NCI-H526 (cell line): ENCODE measurements around the gene ACAN.

Experiments used
- DNase-seq, 2 experiments: peaks; one replicate each; lab custom pipeline; 2025; lab: John Stamatoyannopoulos, UW

The ACAN gene

DNA sequence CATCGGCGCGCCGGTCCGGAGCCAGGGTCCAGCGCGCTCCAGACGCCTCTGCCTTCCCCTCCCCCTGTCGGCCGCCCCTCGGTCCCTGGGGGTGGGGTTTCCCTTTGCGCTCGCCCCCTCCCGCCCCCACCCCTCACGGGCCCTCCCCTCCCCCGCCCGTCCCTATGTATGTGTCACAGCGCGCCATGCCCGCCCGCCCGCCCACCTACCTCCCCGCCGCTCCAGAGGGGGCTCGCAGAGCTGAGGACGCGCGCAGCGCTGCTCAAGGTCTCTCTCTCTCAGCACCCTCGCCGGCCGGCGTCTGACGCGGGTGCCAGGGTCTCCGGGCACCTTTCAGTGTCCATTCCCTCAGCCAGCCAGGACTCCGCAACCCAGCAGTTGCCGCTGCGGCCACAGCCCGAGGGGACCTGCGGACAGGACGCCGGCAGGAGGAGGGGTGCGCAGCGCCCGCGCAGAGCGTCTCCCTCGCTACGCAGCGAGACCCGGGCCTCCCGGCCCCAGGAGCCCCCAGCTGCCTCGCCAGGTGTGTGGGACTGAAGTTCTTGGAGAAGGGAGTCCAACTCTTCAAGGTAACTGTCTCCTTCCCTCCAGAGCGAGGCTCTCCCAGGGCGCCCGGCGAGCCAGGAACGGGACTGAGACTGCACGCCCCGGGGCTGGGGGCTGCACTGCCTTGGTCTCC, at the start of gene ACAN:
ACAN (plus strand) TSS at position 196 of the 679 bp plus-strand sequence. CDS start 32,771 bp downstream, outside the sequence.
- DNase-seq, result peak in 1 of 2 experiments; percentile 40

- DNase-seq, result no peak
These were observed 46.7 kb upstream of the ACAN start for GRCh38 chr15:88756521-88756920.

- DNase-seq, result no peak
These were observed 46.3 kb upstream of the ACAN start for GRCh38 chr15:88756921-88757320.

DNA sequence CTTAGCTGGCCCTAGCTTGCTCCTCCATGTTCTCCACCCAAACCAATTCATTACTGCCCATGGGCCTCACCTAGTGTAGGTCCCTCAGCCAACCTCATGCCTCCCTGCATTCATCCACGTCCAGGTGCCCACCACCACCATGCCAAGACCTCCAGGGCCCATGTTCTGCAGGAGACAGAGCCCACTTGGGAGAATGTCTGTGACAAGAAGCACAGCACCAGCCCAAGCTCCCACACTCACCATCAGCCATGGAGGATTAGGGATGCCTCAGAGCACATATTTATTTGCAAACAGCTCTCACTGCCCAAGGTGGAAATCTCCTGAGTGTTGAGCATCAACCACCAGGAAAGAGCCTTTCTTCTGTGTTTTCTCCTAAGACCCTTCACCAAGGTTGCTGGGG, 43.4 kb upstream of the ACAN start:
- DNase-seq, result no peak

DNA sequence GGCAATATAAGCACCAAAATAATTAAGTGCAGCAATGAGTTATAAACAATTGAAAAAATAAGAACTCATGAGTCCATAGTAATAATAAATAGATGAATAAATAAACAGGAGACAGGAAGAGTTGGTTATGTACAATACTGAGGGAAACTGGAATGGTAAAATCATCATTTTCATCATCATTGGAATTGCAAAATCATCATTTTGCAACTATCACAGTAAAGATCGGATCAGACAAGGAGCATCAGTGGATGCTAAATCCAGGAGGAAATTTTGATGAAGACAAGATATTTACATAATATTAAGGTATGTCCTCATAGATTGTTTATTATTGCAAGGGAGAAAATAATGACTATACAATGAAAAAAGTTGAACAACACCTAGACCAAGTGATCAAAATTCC, 38.8 kb upstream of the ACAN start:
- no peak for DNase-seq

DNA sequence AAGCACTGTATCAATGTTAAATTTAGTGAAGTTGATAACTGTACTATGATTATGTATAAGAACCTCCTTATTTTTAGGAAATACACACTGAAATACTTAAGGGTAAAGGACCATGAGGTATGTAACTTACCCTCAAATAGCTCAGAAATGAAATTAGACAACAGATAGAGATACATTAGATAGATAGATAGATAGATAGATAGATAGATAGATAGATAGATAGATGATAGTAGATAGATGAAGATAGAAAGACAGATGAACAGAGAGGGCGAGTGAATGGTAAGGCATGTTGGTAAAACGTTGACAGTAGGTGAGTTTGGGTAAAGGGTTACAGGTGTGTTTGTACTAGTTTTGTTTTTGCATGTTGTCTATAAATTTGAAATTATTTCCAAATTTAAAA, 38.0 kb upstream of the ACAN start:
- DNase-seq, result no peak

DNA sequence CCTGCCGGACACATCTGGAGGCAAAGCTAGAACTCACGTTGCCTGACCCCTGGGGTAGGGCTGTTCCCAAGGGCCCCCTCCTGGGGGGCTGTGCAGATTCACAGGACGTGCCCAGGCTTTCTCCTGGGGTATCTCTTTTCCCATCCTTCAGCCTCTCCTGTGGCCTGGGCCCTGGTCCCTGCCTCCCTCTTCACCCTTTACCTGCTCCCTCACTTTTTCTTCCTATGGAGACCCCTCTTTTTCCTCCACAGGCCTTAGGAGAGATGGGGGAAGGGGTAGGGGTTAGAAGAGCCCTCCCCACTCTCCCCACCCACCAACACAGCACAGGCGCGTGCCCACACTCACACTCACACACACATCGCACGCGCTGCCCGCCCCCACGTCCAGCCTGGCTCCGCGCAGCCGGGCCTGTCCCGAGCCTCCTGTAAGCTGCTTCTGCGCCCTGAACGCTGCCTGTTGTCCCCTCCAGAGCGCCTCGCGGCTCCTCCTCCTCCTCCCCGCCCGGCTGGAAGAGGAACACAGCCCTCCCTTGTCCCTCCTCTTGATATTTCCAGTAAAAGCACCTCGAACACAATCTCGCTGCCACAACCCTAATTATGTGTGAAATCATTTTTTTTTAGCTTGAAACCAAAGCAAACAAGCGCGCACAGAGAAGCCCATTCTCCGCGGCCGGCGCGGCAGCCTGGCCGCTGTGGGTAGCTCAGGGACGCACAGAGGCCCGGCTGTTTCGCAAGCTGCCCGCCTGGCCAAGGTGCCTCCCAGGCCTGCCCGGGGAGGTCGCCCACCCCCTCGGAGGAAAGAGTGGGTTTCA, 33.9 kb upstream of the ACAN start:
- DNase-seq, result peak in 1 of 2 experiments; percentile 2

- no peak for DNase-seq
These were observed 27.5 kb upstream of the ACAN start for GRCh38 chr15:88775776-88776175.

- no peak for DNase-seq
These were observed 26.6 kb upstream of the ACAN start for GRCh38 chr15:88776646-88777045.

DNA sequence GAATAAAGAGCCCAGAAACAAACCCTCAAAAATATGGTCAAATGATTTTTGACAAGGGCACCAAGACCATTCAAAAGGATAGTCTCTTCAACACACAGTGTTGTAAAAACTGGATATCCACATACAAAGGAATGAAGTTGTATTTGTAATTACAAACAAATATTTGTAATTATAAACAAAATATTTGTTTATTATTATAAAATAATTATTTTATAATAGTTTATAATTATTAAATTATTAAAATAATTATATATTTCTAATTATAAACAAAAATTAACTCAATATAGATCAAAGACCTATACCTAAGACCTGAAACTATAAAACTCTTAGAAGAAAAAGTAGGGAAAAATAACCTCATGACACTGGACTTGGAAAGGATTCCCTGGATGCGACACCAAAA, 23.3 kb upstream of the ACAN start:
- no peak for DNase-seq

- no peak for DNase-seq
These were observed 20.8 kb upstream of the ACAN start for GRCh38 chr15:88782465-88782864.

GRCh38 chr15:88785217-88785616, 18.0 kb upstream of the ACAN start:
- no peak for DNase-seq

GRCh38 chr15:88788036-88788435, 15.2 kb upstream of the ACAN start:
- no peak for DNase-seq

DNA sequence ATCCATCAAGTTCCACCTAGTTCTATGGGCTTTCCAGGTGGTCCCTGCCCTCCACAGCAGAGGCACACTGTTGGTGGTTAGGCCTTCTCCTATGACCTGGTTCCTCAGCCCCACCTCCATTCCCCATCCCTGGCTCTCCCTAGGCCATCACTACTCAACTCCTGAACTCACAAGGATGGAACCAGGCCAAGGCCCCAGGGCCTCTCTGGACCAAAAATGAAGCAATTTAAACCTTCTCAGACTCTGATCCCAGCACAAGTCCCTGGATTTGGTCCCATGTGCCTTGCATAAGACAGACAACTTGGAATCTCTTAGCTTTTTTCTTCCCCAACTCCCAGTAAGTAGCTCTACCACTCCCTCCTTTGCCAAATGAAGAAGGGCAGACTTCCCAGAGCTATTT, 14.4 kb upstream of the ACAN start:
- DNase-seq, result no peak

GRCh38 chr15:88790486-88790885, 12.8 kb upstream of the ACAN start:
- no peak for DNase-seq

DNA sequence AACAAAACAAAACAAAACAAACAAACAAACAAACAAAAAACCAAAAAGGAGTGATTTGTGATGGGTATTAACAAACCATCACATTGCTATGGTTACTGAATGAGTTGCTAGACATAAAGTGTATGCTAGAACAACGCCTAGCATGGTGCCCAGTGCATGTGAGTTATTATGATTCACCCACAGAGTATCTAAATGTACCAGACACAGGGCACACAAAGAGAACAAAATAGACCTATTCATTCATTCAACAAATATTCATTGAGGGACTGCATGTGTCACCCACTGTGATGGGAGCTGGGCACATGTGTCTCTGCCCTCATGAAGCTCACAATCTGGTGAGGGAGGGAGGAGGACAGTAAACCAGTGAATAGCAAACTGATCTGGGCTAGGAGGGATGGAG, 11.6 kb upstream of the ACAN start:
- no peak for DNase-seq

DNA sequence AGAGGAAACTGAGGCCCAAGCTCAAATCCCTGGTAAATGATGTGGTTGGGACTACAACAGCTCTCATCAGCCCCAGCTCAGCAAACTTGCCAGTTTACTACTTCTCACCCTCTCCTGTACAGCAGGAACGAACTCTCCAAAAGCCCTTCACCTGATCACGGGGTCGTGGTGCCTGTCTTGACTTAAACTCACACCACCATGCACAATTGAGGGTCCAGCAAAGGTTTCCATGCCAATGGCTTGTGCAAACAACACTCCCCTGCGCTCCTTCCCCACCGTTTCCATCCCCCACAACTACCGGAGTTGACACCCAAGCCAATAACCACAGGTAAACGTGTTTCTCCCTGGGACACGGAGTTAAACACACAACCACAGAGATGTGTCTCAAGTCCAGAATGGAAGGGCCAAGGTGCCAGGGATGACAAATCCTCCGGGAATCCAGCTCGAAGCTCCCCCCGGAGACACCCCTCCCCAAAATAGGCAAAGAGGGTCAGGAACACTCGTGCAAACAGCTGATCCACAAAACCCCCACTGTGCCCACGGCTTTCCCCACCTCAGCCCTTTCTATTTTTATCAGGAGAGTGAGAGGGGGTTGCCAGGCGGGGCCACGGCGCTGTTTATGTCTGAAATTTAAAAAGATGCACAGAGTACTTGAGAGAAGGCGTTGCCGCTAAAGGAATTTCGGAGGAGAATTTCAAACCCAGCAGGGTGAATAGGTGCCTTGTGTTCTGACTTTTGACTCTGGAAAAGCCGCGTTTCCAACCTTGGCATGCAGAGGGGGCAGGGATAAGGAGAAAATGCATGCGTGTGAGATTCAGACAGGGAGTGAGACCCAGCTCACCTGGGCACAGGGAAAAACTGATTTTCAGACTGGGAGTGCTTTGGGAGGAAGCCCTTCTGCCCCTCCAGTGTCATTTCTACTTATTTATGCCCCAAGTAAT, 10.6 kb upstream of the ACAN start:
- DNase-seq, result no peak

GRCh38 chr15:88794001-88794400, 9.2 kb upstream of the ACAN start:
- DNase-seq, result no peak

- no peak for DNase-seq
These were observed 5.4 kb upstream of the ACAN start for GRCh38 chr15:88797663-88798339.

GRCh38 chr15:88799341-88799740, 3.9 kb upstream of the ACAN start:
- DNase-seq, result no peak

- DNase-seq, result no peak
These were observed 3.2 kb upstream of the ACAN start for GRCh38 chr15:88800026-88800425.

- DNase-seq, result no peak
These were observed 2.5 kb upstream of the ACAN start for GRCh38 chr15:88800738-88801137.
